K562 (cell line): ENCODE results near the gene ST6GALNAC1. TPM values are rescaled to one million over a fixed set of nuclear protein-coding genes. Genes with fewer than 3 reads are reported as not detected.

Source experiments
- BHLHE40 ChIP-seq: IDR thresholded peaks from 2 replicates; pipeline ENCODE4 v1.6.1; 2011; ENCODE audit warnings: low read length, improper control_type of control experiment
- CEBPB ChIP-seq: fragments of 450-650 bp; IDR thresholded peaks from 2 replicates; pipeline ENCODE4 v1.6.1; 2016; ENCODE audit warnings: missing genetic modification characterization, missing compliant biosample characterization
- FOXK1 ChIP-seq: sonication (generic); formaldehyde crosslinking; IDR thresholded peaks from 2 replicates; pipeline ENCODE4 v1.8.0; 2022; ENCODE audit warnings: missing genetic modification reagents, mild to moderate bottlenecking, borderline replicate concordance
- MEIS2 ChIP-seq: fragments of 450-650 bp; IDR thresholded peaks from 2 replicates; pipeline ENCODE4 v1.6.1; 2014; ENCODE audit warnings: mild to moderate bottlenecking; ENCODE audit not compliant: partially characterized antibody
- MXI1 ChIP-seq: IDR thresholded peaks from 2 replicates; pipeline ENCODE4 v1.6.1; 2011; ENCODE audit warnings: low read depth, mild to moderate bottlenecking, improper control_type of control experiment, low read length
- NFIX ChIP-seq: fragments of 250-450 bp; sonication (Bioruptor Pico); IDR thresholded peaks from 2 replicates; pipeline ENCODE4 v1.4.0; 2020; ENCODE audit warnings: low read depth, mild to moderate bottlenecking, moderate library complexity
- POLR3G ChIP-seq: IDR thresholded peaks from 2 replicates; pipeline ENCODE4 v1.6.1; 2011; ENCODE audit not compliant: insufficient read length, insufficient replicate concordance; ENCODE audit errors: extremely low read depth
- PTRF ChIP-seq: fragments of 450-650 bp; IDR thresholded peaks from 2 replicates; pipeline ENCODE4 v1.6.1; 2016; ENCODE audit warnings: mild to moderate bottlenecking, missing genetic modification characterization, missing compliant biosample characterization
- RBM14 ChIP-seq: fragments of 200-400 bp; formaldehyde crosslinking; IDR thresholded peaks from 2 replicates; pipeline ENCODE4 v1.6.1; 2018; ENCODE audit warnings: low read depth, mild to moderate bottlenecking, low read length, moderate library complexity, borderline replicate concordance; ENCODE audit not compliant: insufficient read depth
- RFX7 ChIP-seq: fragments of 250-450 bp; sonication (Bioruptor Pico); IDR thresholded peaks from 2 replicates; pipeline ENCODE4 v1.5.1; 2021; ENCODE audit warnings: mild to moderate bottlenecking
- TCF7L2 ChIP-seq: fragments of 150-350 bp; IDR thresholded peaks from 2 replicates; pipeline ENCODE4 v1.6.1; 2016; ENCODE audit warnings: low read depth, mild to moderate bottlenecking, low read length, moderate library complexity
- ZNF184 ChIP-seq: sonication (generic); formaldehyde crosslinking; IDR thresholded peaks from 2 replicates; pipeline ENCODE4 v1.5.0; 2020; ENCODE audit warnings: missing genetic modification reagents
- ZNF318 ChIP-seq, 2 experiments: fragments of 450-650 bp; IDR thresholded peaks; 2 replicates each; pipeline ENCODE4 v1.6.1; 2016; ENCODE audit warnings: mild to moderate bottlenecking in 2 of 2, borderline replicate concordance in 1 of 2, low read depth in 1 of 2, moderate library complexity in 1 of 2
- polyA plus RNA-seq, 8 experiments: library from polyadenylated mRNA; depleted of rRNA in 4 of 8; stranded (reverse) in 5 of 8; unstranded in 3 of 8; fragments of >200 nt; fragmentation: Nextera tagmentation in 2 of 8; fragmentation: Illumina TruSeq in 1 of 8; extraction: Ambion mirVana in 2 of 8; extraction: Trizol in 1 of 8; gene quantifications; 2 replicates each; pipeline versions ENCODE4 v1.2.1 to v1.2.3, GENCODE V29; 2011 to 2014; ENCODE audit warnings: inconsistent platforms in 1 of 8, missing spikeins in 1 of 8
- total RNA-seq, 7 experiments: library from RNA; depleted of rRNA in 6 of 7; stranded (reverse); fragments of >200 nt in 6 of 7; fragmentation: Illumina TruSeq in 2 of 7; extraction: Trizol in 2 of 7; gene quantifications; 2 replicates each; pipeline versions ENCODE4 v1.2.1 to v1.2.3, GENCODE V29; 2011 to 2021; ENCODE audit warnings: low replicate concordance in 1 of 7
- TF ChIP-seq, protein P1 (sequence below): fragments of 450-650 bp; conservative IDR thresholded peaks from 2 replicates; pipeline ENCODE4 v1.6.1; 2016; ENCODE audit warnings: missing genetic modification characterization, low read depth, mild to moderate bottlenecking, missing compliant biosample characterization, moderate library complexity
- TF ChIP-seq, protein P2 (sequence below): sonication (generic); formaldehyde crosslinking; IDR thresholded peaks from 2 replicates; pipeline ENCODE4 v1.9.0; 2022; ENCODE audit warnings: mild to moderate bottlenecking, missing genetic modification reagents
- TF ChIP-seq, protein P3 (sequence below), 2 experiments: fragments of 450-650 bp; conservative IDR thresholded peaks; 2 replicates each; pipeline ENCODE4 v1.6.1; 2017; ENCODE audit warnings: mild to moderate bottlenecking in 2 of 2, moderate library complexity in 2 of 2

ST6GALNAC1 gene
- total and polyA plus RNA-seq, 9 of the 15 experiments (the other 6 are each of a cell fraction or from before 2014, with no cell fraction given) = 20.6 to 68.4 (median 50.5) TPM

GRCh38 chr17:76689859-76690258, 46.3 kb upstream of the ST6GALNAC1 start (continued):
- no peak for TF ChIP-seq PTRF (tag)
- TF ChIP-seq MEIS2 = peak; percentile 88
- TF ChIP-seq CEBPB (tag) = peak; percentile 96
- TF ChIP-seq TCF7L2 = no peak
- TF ChIP-seq ZNF318 (IDR thresholded peaks at IDR 0.05; ENCODE audit: borderline replicate concordance in 1 of 2, low read depth in 1 of 2) = 0 out of 4 replicates have a peak, but pooled peaks of 1 of the 2 experiments have one; percentile 44
- peak; percentile 66 for TF ChIP-seq BHLHE40
- no peak for TF ChIP-seq MXI1
- no peak for TF ChIP-seq ZNF184 (CRISPR knock-in tag)
- no peak for TF ChIP-seq FOXK1
- no peak for TF ChIP-seq POLR3G
- TF ChIP-seq, protein P1, sequence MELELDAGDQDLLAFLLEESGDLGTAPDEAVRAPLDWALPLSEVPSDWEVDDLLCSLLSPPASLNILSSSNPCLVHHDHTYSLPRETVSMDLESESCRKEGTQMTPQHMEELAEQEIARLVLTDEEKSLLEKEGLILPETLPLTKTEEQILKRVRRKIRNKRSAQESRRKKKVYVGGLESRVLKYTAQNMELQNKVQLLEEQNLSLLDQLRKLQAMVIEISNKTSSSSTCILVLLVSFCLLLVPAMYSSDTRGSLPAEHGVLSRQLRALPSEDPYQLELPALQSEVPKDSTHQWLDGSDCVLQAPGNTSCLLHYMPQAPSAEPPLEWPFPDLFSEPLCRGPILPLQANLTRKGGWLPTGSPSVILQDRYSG = no peak
- no peak for TF ChIP-seq RFX7
- TF ChIP-seq, protein P2, sequence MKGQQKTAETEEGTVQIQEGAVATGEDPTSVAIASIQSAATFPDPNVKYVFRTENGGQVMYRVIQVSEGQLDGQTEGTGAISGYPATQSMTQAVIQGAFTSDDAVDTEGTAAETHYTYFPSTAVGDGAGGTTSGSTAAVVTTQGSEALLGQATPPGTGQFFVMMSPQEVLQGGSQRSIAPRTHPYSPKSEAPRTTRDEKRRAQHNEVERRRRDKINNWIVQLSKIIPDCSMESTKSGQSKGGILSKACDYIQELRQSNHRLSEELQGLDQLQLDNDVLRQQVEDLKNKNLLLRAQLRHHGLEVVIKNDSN = peak; percentile 77
- TF ChIP-seq NFIX (CRISPR knock-in tag) = no peak
- TF ChIP-seq, protein P3, sequence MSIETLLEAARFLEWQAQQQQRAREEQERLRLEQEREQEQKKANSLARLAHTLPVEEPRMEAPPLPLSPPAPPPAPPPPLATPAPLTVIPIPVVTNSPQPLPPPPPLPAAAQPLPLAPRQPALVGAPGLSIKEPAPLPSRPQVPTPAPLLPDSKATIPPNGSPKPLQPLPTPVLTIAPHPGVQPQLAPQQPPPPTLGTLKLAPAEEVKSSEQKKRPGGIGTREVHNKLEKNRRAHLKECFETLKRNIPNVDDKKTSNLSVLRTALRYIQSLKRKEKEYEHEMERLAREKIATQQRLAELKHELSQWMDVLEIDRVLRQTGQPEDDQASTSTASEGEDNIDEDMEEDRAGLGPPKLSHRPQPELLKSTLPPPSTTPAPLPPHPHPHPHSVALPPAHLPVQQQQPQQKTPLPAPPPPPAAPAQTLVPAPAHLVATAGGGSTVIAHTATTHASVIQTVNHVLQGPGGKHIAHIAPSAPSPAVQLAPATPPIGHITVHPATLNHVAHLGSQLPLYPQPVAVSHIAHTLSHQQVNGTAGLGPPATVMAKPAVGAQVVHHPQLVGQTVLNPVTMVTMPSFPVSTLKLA (conservative IDR thresholded peaks at IDR 0.05) = 0 out of 4 replicates have a peak, but pooled peaks of 1 of the 2 experiments have one; percentile 19
- TF ChIP-seq RBM14 = no peak
- TF ChIP-seq, all 486 proteins: peak for 33
